DOHH2 (cell line): ENCODE data around the gene GEMIN7.

ENCODE experiments used
- H3F3A ChIP-seq: fragments of 200-600 bp; sonication (generic), shearing (Covaris generic); 2 replicates; pipeline ENCODE4 v1.6.0; 2016; ENCODE audit warnings: antibody characterized with exemption, mild to moderate bottlenecking; ENCODE audit not compliant: control insufficient read depth, insufficient read depth
- H3K27ac ChIP-seq: fragments of 200-600 bp; sonication (generic); 2 replicates; pipeline ENCODE4 v1.5.1; 2014; ENCODE audit warnings: low read depth, mild to moderate bottlenecking, low read length, moderate library complexity
- H3K27me3 ChIP-seq: fragments of 200-600 bp; sonication (generic); 2 replicates; pipeline ENCODE4 v1.6.1; 2014; ENCODE audit warnings: mild to moderate bottlenecking, low read length, mixed read lengths; ENCODE audit not compliant: control insufficient read depth
- H3K36me3 ChIP-seq: fragments of 200-600 bp; sonication (generic); 2 replicates; pipeline ENCODE4 v1.6.1; 2014; ENCODE audit warnings: mild to moderate bottlenecking, low read length, moderate library complexity, mixed read lengths; ENCODE audit not compliant: control insufficient read depth
- H3K4me1 ChIP-seq: fragments of 200-600 bp; sonication (generic); 2 replicates; pipeline ENCODE4 v1.6.1; 2014; ENCODE audit warnings: mild to moderate bottlenecking, low read length, mixed read lengths; ENCODE audit not compliant: control insufficient read depth
- H3K4me2 ChIP-seq: fragments of 200-600 bp; sonication (generic); 2 replicates; pipeline ENCODE4 v1.6.0; 2014; ENCODE audit warnings: mild to moderate bottlenecking, low read length, moderate library complexity
- H3K4me3 ChIP-seq: fragments of 200-600 bp; sonication (generic); 2 replicates; pipeline ENCODE4 v1.5.1; 2014; ENCODE audit warnings: mild to moderate bottlenecking, low read length, mixed read lengths
- H3K79me2 ChIP-seq: fragments of 200-600 bp; sonication (generic); 2 replicates; pipeline ENCODE4 v1.6.1; 2014; ENCODE audit warnings: mild to moderate bottlenecking, low read length, mixed read lengths; ENCODE audit not compliant: control insufficient read depth
- H3K9me2 ChIP-seq: fragments of 200-600 bp; sonication (generic); replicated peaks from 2 replicates; pipeline ENCODE4 v1.6.1; 2014; ENCODE audit warnings: mild to moderate bottlenecking, low read length, mixed read lengths; ENCODE audit not compliant: control insufficient read depth
- H3K9me3 ChIP-seq: fragments of 200-600 bp; sonication (generic); 2 replicates; pipeline ENCODE4 v1.6.1; 2014; ENCODE audit warnings: antibody characterized with exemption, low read length, mixed read lengths; ENCODE audit not compliant: control insufficient read depth, insufficient read depth
- H4K20me1 ChIP-seq: fragments of 200-600 bp; sonication (generic); 2 replicates; pipeline ENCODE4 v1.6.0; 2014; ENCODE audit warnings: low read depth, mild to moderate bottlenecking, antibody characterized with exemption, low read length, moderate library complexity; ENCODE audit not compliant: control insufficient read depth, insufficient read depth
- EZH2phosphoT487 ChIP-seq: fragments of 200-600 bp; sonication (generic); IDR thresholded peaks from 2 replicates; pipeline ENCODE4 v1.6.1; 2017; ENCODE audit warnings: borderline replicate concordance, mild to moderate bottlenecking, antibody characterized with exemption, low read length, moderate library complexity, mixed read lengths
- TF ChIP-seq, protein P1 (sequence below): fragments of 200-600 bp; sonication (generic); IDR thresholded peaks from one replicate; pipeline ENCODE4 v1.5.1; 2014; ENCODE audit warnings: antibody characterized with exemption, mild to moderate bottlenecking, low read depth, low read length; ENCODE audit not compliant: poor library complexity, severe bottlenecking

Gene GEMIN7

GRCh38 chr19:45035755-45036154 lies 43.3 kb upstream of the GEMIN7 start:
- Histone ChIP-seq H3K4me2 (no peak overlapping the region), H3K27me3 (no peaks in the 10 kb centered on the region), H3K36me3 (peaks cover 65% of the 10 kb centered on the region), H3K9me2 (no peaks in the 10 kb centered on the region), H3K79me2 (peaks cover 19% of the 10 kb centered on the region), H3K9me3 (no peaks in the 10 kb centered on the region), H3K4me3 (no peak overlapping the region), H3F3A (peaks cover 6% of the 10 kb centered on the region; the same call in 1 of the 2 replicates), H4K20me1 (peaks cover 14% of the 10 kb centered on the region), H3K27ac (no peak overlapping the region), H3K4me1 (peaks cover 22% of the 10 kb centered on the region)
- TF ChIP-seq, protein P1, sequence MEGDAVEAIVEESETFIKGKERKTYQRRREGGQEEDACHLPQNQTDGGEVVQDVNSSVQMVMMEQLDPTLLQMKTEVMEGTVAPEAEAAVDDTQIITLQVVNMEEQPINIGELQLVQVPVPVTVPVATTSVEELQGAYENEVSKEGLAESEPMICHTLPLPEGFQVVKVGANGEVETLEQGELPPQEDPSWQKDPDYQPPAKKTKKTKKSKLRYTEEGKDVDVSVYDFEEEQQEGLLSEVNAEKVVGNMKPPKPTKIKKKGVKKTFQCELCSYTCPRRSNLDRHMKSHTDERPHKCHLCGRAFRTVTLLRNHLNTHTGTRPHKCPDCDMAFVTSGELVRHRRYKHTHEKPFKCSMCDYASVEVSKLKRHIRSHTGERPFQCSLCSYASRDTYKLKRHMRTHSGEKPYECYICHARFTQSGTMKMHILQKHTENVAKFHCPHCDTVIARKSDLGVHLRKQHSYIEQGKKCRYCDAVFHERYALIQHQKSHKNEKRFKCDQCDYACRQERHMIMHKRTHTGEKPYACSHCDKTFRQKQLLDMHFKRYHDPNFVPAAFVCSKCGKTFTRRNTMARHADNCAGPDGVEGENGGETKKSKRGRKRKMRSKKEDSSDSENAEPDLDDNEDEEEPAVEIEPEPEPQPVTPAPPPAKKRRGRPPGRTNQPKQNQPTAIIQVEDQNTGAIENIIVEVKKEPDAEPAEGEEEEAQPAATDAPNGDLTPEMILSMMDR = no peak
- no peak for TF ChIP-seq EZH2phosphoT487

DNA sequence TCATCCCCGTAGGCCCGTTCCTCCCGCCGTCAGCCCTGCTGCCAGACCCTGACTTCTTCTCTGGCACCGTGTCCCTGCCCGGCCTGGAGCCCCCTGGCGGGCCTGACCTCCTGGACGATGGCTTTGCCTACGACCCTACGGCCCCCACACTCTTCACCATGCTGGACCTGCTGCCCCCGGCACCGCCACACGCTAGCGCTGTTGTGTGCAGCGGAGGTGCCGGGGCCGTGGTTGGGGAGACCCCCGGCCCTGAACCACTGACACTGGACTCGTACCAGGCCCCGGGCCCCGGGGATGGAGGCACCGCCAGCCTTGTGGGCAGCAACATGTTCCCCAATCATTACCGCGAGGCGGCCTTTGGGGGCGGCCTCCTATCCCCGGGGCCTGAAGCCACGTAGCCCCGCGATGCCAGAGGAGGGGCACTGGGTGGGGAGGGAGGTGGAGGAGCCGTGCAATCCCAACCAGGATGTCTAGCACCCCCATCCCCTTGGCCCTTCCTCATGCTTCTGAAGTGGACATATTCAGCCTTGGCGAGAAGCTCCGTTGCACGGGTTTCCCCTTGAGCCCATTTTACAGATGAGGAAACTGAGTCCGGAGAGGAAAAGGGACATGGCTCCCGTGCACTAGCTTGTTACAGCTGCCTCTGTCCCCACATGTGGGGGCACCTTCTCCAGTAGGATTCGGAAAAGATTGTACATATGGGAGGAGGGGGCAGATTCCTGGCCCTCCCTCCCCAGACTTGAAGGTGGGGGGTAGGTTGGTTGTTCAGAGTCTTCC lies 41.5 kb upstream of the GEMIN7 start:
- Histone ChIP-seq H3K79me2 (peaks cover 36% of the 10 kb centered on the region), H3K9me3 (no peaks in the 10 kb centered on the region), H3K4me3 (no peak overlapping the region), H3K27me3 (no peaks in the 10 kb centered on the region), H3K27ac (no peak overlapping the region), H3K4me1 (peaks cover 36% of the 10 kb centered on the region), H3K4me2 (peak overlapping the region; percentile 60; the same call in 1 of the 2 replicates), H3K36me3 (peaks cover 72% of the 10 kb centered on the region), H4K20me1 (peaks cover 20% of the 10 kb centered on the region), H3K9me2 (no peaks in the 10 kb centered on the region), H3F3A (peaks cover 6% of the 10 kb centered on the region; the same call in 1 of the 2 replicates)
- TF ChIP-seq, protein P1 = no peak
- no peak for TF ChIP-seq EZH2phosphoT487

- peak within 1 kb of the TSS; percentile 98 for H3K4me2 ChIP-seq
- peaks cover 77% of the 10 kb centered on the region for H3K36me3 ChIP-seq
- peaks cover 41% of the 10 kb centered on the region for H3K4me1 ChIP-seq
- no peaks in the 10 kb centered on the region for H3K27me3 ChIP-seq
- no peak for TF ChIP-seq EZH2phosphoT487
- TF ChIP-seq, protein P1 = no peak
- H3K27ac ChIP-seq = peak within 1 kb of the TSS; percentile 97
- H4K20me1 ChIP-seq = peaks cover 20% of the 10 kb centered on the region
- H3K4me3 ChIP-seq = peak within 1 kb of the TSS; percentile 97
- H3K9me3 ChIP-seq = no peaks in the 10 kb centered on the region
- no peaks in the 10 kb centered on the region for H3K9me2 ChIP-seq
- peaks cover 6% of the 10 kb centered on the region; the same call in 1 of the 2 replicates for H3F3A ChIP-seq
- peaks cover 52% of the 10 kb centered on the region for H3K79me2 ChIP-seq
Observed at GRCh38 chr19:45038931-45039893, 39.8 kb upstream of the GEMIN7 start, which contains the start of gene CLASRP. CLASRP (plus strand) TSS chr19:45039045; CDS start chr19:45040213, 1,168 bp downstream.
